Panc1 (cell line): Measurements from ENCODE around the gene GOLGA2. TPM values are rescaled to one million over a fixed set of nuclear protein-coding genes. Genes with fewer than 3 reads are reported as not detected.

ENCODE experiments used
- ATAC-seq: fragments of 200-7000 bp; cut with Tn5 transposase; 2 replicates; pipeline ENCODE4 v1.9.1; 2020; ENCODE audit warnings: mild to moderate bottlenecking, moderate library complexity
- BruUV-seq: library from RNA; stranded (reverse); fragments of 400-500 nt; replicated peaks from 2 replicates; lab custom pipeline; 2021; lab: Mats Ljungman, UMichigan
- CTCF ChIA-PET: fragments of 300-600 bp; sonication (Branson Sonifier 250); formaldehyde crosslinking; loops from one replicate; lab custom pipeline; 2022; ENCODE audit warnings: antibody characterized with exemption; lab: Charles Lee
- POLR2A ChIA-PET: fragments of 300-600 bp; sonication (Branson Sonifier 250); formaldehyde crosslinking; loops from one replicate; lab custom pipeline; 2022; ENCODE audit warnings: antibody characterized with exemption; lab: Charles Lee
- DNase-seq: peaks from one replicate; pipeline ENCODE4 v3.0.0-alpha.2; 2010; ENCODE audit warnings: low read depth, low spot score
- H3K27ac ChIP-seq: 2 replicates; pipeline ENCODE4 v1.5.1; 2011; ENCODE audit warnings: mild to moderate bottlenecking, low read length, inconsistent platforms
- H3K27me3 ChIP-seq: fragments of 200-500 bp; sonication (Bioruptor generic); 2 replicates; pipeline ENCODE4 v1.6.0; 2014; ENCODE audit warnings: low read length, inconsistent platforms; ENCODE audit not compliant: control insufficient read depth, insufficient read depth
- H3K36me3 ChIP-seq: fragments of 200-500 bp; sonication (Bioruptor generic); 2 replicates; pipeline ENCODE4 v1.5.1; 2014; ENCODE audit warnings: inconsistent platforms, mild to moderate bottlenecking, low read length, moderate library complexity; ENCODE audit not compliant: control insufficient read depth, insufficient read depth
- H3K4me1 ChIP-seq: 2 replicates; pipeline ENCODE4 v1.5.1; 2011; ENCODE audit warnings: inconsistent platforms, mild to moderate bottlenecking, low read length, moderate library complexity; ENCODE audit not compliant: control insufficient read depth, insufficient read depth
- H3K4me3 ChIP-seq, 2 experiments: 2 replicates each; pipeline ENCODE4 v1.5.1; 2011 to 2012; ENCODE audit warnings: low read depth in 2 of 2, low read length in 2 of 2, mild to moderate bottlenecking in 2 of 2, inconsistent platforms in 1 of 2, moderate library complexity in 1 of 2
- H3K9me3 ChIP-seq: fragments of 200-500 bp; sonication (Bioruptor generic); 2 replicates; pipeline ENCODE4 v1.5.1; 2014; ENCODE audit warnings: low read depth, mild to moderate bottlenecking, inconsistent platforms, low read length, moderate library complexity; ENCODE audit not compliant: control insufficient read depth, insufficient read depth
- POLR2AphosphoS5 ChIP-seq: IDR thresholded peaks from 2 replicates; pipeline ENCODE4 v1.6.1; 2012; ENCODE audit warnings: mild to moderate bottlenecking, low read depth, low read length, moderate library complexity
- SIN3A ChIP-seq: IDR thresholded peaks from 2 replicates; pipeline ENCODE4 v1.6.1; 2012; ENCODE audit warnings: low read depth, mild to moderate bottlenecking, low read length, moderate library complexity, borderline replicate concordance; ENCODE audit not compliant: insufficient read depth
- TCF7L2 ChIP-seq: IDR thresholded peaks from 2 replicates; pipeline ENCODE4 v1.6.1; 2011; ENCODE audit warnings: mild to moderate bottlenecking, low read depth, low read length, inconsistent platforms
- in situ Hi-C: cut with HindIII; loops from 2 replicates; pipeline ENCODE4 v1.10.0; 2016; ENCODE audit warnings: low sequenced_read_pairs, low pct_unique_long_range_greater_than_20kb
- intact Hi-C: fragments of 100-400 bp; cut with micrococcal nuclease; formaldehyde crosslinking; loops from one replicate; pipeline ENCODE4 v1.10.0; 2022; ENCODE audit not compliant: unreplicated experiment
- microRNA-seq: library from miRNA; unstranded; fragments of <30 nt; microRNA quantifications from one replicate; pipeline ENCODE4 v1.1.0, GENCODE V29; 2020; ENCODE audit not compliant: unreplicated experiment
- total RNA-seq: library from RNA; stranded (reverse); gene quantifications from one replicate; pipeline ENCODE4 v1.2.1, GENCODE V29; 2021; ENCODE audit not compliant: unreplicated experiment
- TF ChIP-seq, protein P1 (sequence below), 2 experiments: IDR thresholded peaks; 2 replicates each; pipeline ENCODE4 v1.6.1; 2011 to 2012; ENCODE audit warnings: low read depth in 2 of 2, control low read depth in 1 of 2, low read length in 1 of 2, mild to moderate bottlenecking in 1 of 2, moderate library complexity in 1 of 2; ENCODE audit not compliant: insufficient read depth in 1 of 2
- TF ChIP-seq, protein P2 (sequence below): fragments of 450-650 bp; IDR thresholded peaks from 2 replicates; pipeline ENCODE4 v1.5.1; 2017; ENCODE audit warnings: mild to moderate bottlenecking

Gene GOLGA2
- total RNA-seq, 1 experiment from 2014 or later, result 69.6 TPM

DNA sequence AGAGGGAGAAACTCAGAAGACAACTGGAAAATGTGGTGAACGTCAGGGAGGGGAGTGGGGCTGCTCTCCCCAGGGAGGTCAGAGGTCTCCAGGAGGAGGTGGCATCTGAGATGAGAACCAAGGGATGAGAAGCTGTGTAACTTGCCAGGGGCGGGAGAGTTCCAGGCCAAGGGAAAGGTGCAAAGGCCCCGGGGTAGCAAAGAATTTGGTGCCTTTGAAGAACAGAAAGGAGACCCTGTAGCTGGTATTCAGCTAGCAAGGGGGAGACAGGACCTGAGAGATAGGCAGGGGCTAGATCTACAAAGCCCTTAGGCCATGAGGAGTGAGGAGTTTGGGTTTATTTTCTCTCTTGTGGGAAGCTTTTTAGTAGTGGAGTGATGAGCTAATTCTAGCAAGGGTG lies 69.3 kb downstream of the GOLGA2 start:
- H3K36me3 ChIP-seq, result no peaks in the 10 kb centered on the region
- intact Hi-C loops, result no loop called here
- CTCF ChIA-PET, result interaction anchor here (0.5 to 0.7 kb wide), 3 partner anchors 17 to 151 kb away, joined by 3 to 8 read pairs (median 3); no protein-coding TSS in a partner anchor
- no peak overlapping the region for H3K4me3 ChIP-seq
- H3K27ac ChIP-seq, result no peak overlapping the region
- H3K4me1 ChIP-seq, result peaks cover 2% of the 10 kb centered on the region; the same call in 1 of the 2 replicates
- TF ChIP-seq, protein P1, sequence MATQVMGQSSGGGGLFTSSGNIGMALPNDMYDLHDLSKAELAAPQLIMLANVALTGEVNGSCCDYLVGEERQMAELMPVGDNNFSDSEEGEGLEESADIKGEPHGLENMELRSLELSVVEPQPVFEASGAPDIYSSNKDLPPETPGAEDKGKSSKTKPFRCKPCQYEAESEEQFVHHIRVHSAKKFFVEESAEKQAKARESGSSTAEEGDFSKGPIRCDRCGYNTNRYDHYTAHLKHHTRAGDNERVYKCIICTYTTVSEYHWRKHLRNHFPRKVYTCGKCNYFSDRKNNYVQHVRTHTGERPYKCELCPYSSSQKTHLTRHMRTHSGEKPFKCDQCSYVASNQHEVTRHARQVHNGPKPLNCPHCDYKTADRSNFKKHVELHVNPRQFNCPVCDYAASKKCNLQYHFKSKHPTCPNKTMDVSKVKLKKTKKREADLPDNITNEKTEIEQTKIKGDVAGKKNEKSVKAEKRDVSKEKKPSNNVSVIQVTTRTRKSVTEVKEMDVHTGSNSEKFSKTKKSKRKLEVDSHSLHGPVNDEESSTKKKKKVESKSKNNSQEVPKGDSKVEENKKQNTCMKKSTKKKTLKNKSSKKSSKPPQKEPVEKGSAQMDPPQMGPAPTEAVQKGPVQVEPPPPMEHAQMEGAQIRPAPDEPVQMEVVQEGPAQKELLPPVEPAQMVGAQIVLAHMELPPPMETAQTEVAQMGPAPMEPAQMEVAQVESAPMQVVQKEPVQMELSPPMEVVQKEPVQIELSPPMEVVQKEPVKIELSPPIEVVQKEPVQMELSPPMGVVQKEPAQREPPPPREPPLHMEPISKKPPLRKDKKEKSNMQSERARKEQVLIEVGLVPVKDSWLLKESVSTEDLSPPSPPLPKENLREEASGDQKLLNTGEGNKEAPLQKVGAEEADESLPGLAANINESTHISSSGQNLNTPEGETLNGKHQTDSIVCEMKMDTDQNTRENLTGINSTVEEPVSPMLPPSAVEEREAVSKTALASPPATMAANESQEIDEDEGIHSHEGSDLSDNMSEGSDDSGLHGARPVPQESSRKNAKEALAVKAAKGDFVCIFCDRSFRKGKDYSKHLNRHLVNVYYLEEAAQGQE (IDR thresholded peaks at IDR 0.05; ENCODE audit: insufficient read depth in 1 of 2, low read depth in 2 of 2, low read length in 1 of 2), result no peak
- TF ChIP-seq, protein P2, sequence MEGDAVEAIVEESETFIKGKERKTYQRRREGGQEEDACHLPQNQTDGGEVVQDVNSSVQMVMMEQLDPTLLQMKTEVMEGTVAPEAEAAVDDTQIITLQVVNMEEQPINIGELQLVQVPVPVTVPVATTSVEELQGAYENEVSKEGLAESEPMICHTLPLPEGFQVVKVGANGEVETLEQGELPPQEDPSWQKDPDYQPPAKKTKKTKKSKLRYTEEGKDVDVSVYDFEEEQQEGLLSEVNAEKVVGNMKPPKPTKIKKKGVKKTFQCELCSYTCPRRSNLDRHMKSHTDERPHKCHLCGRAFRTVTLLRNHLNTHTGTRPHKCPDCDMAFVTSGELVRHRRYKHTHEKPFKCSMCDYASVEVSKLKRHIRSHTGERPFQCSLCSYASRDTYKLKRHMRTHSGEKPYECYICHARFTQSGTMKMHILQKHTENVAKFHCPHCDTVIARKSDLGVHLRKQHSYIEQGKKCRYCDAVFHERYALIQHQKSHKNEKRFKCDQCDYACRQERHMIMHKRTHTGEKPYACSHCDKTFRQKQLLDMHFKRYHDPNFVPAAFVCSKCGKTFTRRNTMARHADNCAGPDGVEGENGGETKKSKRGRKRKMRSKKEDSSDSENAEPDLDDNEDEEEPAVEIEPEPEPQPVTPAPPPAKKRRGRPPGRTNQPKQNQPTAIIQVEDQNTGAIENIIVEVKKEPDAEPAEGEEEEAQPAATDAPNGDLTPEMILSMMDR, result no peak
- TF ChIP-seq POLR2AphosphoS5 (no peak), SIN3A (no peak), TCF7L2 (no peak)
- H3K9me3 ChIP-seq, result no peaks in the 10 kb centered on the region
- no peaks in the 10 kb centered on the region for H3K27me3 ChIP-seq
- ATAC-seq (no peak), DNase-seq (no peak)
- BruUV-seq, result no TSS peak
- POLR2A ChIA-PET, result no interaction called here
- in situ Hi-C loops, result no loop called here

Small RNA genes lying within 50 kb of the gene (microRNA-seq; reads per million reads assigned to microRNA genes)
- 1.3 reads per million for gene MIR199B
- not detected for gene MIR3154

Other genes with a start within 250 kb of the GOLGA2 start
- gene NAIF1, start 208.7 kb downstream of the GOLGA2 start, total RNA-seq, result 14.6 TPM
- gene SLC25A25, start 207.8 kb downstream of the GOLGA2 start, total RNA-seq, result 10.7 TPM
- 76.8 TPM for gene PTGES2, start 148.3 kb downstream of the GOLGA2 start, total RNA-seq
- 1.0 TPM for gene LCN2, start 126.6 kb downstream of the GOLGA2 start, total RNA-seq
- 48.5 TPM for gene BBLN, start 115.7 kb downstream of the GOLGA2 start, total RNA-seq
- 111 TPM for gene CIZ1, start 84.4 kb downstream of the GOLGA2 start, total RNA-seq
- 18.7 TPM for gene DNM1, start 72.6 kb downstream of the GOLGA2 start, total RNA-seq
- gene SWI5, start 269 bp upstream of the GOLGA2 start, total RNA-seq, result 28.3 TPM
- gene TRUB2, start 46.4 kb upstream of the GOLGA2 start, total RNA-seq, result 22.5 TPM
- gene COQ4, start 46.8 kb upstream of the GOLGA2 start, total RNA-seq, result 19.1 TPM
- gene SLC27A4, start 64.5 kb upstream of the GOLGA2 start, total RNA-seq, result 20.3 TPM
- 45.4 TPM for gene URM1, start 95.4 kb upstream of the GOLGA2 start, total RNA-seq
- gene CERCAM, start 144.8 kb upstream of the GOLGA2 start, total RNA-seq, result 11.3 TPM
- 36.8 TPM for gene ODF2, start 180.0 kb upstream of the GOLGA2 start, total RNA-seq
- gene GLE1, start 228.7 kb upstream of the GOLGA2 start, total RNA-seq, result 25.9 TPM